HEK293T (cell line): ENCODE data around the gene DCHS2.

Source experiments
- CTCF ChIA-PET: fragments of 350-600 bp; formaldehyde crosslinking; extraction: SDS; loops from one replicate; lab custom pipeline; 2021; ENCODE audit warnings: antibody characterized with exemption, inconsistent platforms; lab: Yijun Ruan, JAX
- POLR2A ChIA-PET: fragments of 350-600 bp; formaldehyde crosslinking; extraction: SDS; loops from one replicate; lab custom pipeline; 2020; ENCODE audit warnings: antibody characterized with exemption, inconsistent platforms; lab: Yijun Ruan, JAX
- DNase-seq: peaks from one replicate; pipeline ENCODE4 v3.0.0; 2012; ENCODE audit warnings: mixed read lengths; ENCODE audit errors: extremely low spot score
- ARNT ChIP-seq: fragments of 450-650 bp; IDR thresholded peaks from 2 replicates; pipeline ENCODE4 v1.6.1; 2017; ENCODE audit warnings: mild to moderate bottlenecking
- BHLHE40 ChIP-seq: fragments of 450-650 bp; IDR thresholded peaks from 2 replicates; pipeline ENCODE4 v1.6.1; 2016; ENCODE audit warnings: mild to moderate bottlenecking, moderate library complexity, borderline replicate concordance
- CTBP1 ChIP-seq: fragments of 450-650 bp; IDR thresholded peaks from 2 replicates; pipeline ENCODE4 v1.6.1; 2016; ENCODE audit warnings: borderline replicate concordance
- ELF4 ChIP-seq: fragments of 450-650 bp; IDR thresholded peaks from 2 replicates; pipeline ENCODE4 v1.6.1; 2017; ENCODE audit warnings: antibody characterized with exemption
- FOXA1 ChIP-seq: fragments of 450-650 bp; IDR thresholded peaks from 2 replicates; pipeline ENCODE4 v1.6.1; 2016; ENCODE audit warnings: mild to moderate bottlenecking
- FOXK2 ChIP-seq: fragments of 450-650 bp; IDR thresholded peaks from 2 replicates; pipeline ENCODE4 v1.6.1; 2016; ENCODE audit warnings: mild to moderate bottlenecking
- FOXM1 ChIP-seq: fragments of 450-650 bp; IDR thresholded peaks from 2 replicates; pipeline ENCODE4 v1.6.1; 2017; ENCODE audit warnings: mild to moderate bottlenecking, borderline replicate concordance
- HDGF ChIP-seq: fragments of 450-650 bp; IDR thresholded peaks from 2 replicates; pipeline ENCODE4 v1.6.1; 2017; ENCODE audit warnings: antibody characterized with exemption, borderline replicate concordance
- L3MBTL2 ChIP-seq: fragments of 450-650 bp; conservative IDR thresholded peaks from 2 replicates; pipeline ENCODE4 v1.6.1; 2016; ENCODE audit warnings: mild to moderate bottlenecking
- LEF1 ChIP-seq: fragments of 450-650 bp; IDR thresholded peaks from 2 replicates; pipeline ENCODE4 v1.6.1; 2017; ENCODE audit warnings: mild to moderate bottlenecking, borderline replicate concordance
- NFRKB ChIP-seq: fragments of 450-650 bp; IDR thresholded peaks from 2 replicates; pipeline ENCODE4 v1.6.1; 2016; ENCODE audit warnings: mild to moderate bottlenecking, moderate library complexity
- SP1 ChIP-seq: fragments of 450-650 bp; IDR thresholded peaks from 2 replicates; pipeline ENCODE4 v1.6.1; 2017
- SUZ12 ChIP-seq: fragments of 450-650 bp; IDR thresholded peaks from 2 replicates; pipeline ENCODE4 v1.6.1; 2016; ENCODE audit warnings: mild to moderate bottlenecking
- TARDBP ChIP-seq: fragments of 450-650 bp; IDR thresholded peaks from 2 replicates; pipeline ENCODE4 v1.6.1; 2016
- ZNF384 ChIP-seq: fragments of 450-650 bp; IDR thresholded peaks from 2 replicates; pipeline ENCODE4 v1.6.1; 2016
- TF ChIP-seq, protein P1 (sequence below): fragments of 450-650 bp; IDR thresholded peaks from 2 replicates; pipeline ENCODE4 v1.6.1; 2016

Gene DCHS2

DNA sequence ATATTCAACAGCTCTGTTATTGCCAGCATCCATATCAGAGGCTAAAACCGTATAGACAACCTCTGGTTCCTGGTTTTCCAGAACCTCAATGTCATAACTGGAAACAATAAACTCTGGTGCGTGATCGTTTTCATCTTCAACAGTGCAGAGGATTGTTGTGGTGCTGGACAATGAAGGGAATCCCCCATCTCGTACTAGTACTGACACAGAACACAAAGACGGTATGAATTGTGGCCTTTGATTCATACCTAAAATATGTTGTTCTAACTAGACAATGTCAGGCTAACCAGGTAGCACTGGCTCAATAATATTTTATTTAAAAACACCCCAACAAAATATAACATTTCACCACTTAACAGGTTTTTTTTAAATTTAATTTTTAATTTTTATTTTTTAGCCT is 186.9 kb downstream of the DCHS2 start:
- TF ChIP-seq SUZ12, result no peak
- no peak for TF ChIP-seq BHLHE40
- TF ChIP-seq SP1, result no peak
- TF ChIP-seq CTBP1, result no peak
- no peak for TF ChIP-seq TARDBP
- TF ChIP-seq L3MBTL2, result no peak
- TF ChIP-seq FOXK2, result no peak
- TF ChIP-seq FOXM1, result no peak
- no peak for TF ChIP-seq HDGF
- TF ChIP-seq, protein P1, sequence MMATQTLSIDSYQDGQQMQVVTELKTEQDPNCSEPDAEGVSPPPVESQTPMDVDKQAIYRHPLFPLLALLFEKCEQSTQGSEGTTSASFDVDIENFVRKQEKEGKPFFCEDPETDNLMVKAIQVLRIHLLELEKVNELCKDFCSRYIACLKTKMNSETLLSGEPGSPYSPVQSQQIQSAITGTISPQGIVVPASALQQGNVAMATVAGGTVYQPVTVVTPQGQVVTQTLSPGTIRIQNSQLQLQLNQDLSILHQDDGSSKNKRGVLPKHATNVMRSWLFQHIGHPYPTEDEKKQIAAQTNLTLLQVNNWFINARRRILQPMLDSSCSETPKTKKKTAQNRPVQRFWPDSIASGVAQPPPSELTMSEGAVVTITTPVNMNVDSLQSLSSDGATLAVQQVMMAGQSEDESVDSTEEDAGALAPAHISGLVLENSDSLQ, result no peak
- no peak for TF ChIP-seq ARNT
- TF ChIP-seq FOXA1, result no peak
- no peak for TF ChIP-seq ZNF384
- no peak for TF ChIP-seq ELF4
- no peak for TF ChIP-seq LEF1
- no peak for TF ChIP-seq NFRKB

DNA sequence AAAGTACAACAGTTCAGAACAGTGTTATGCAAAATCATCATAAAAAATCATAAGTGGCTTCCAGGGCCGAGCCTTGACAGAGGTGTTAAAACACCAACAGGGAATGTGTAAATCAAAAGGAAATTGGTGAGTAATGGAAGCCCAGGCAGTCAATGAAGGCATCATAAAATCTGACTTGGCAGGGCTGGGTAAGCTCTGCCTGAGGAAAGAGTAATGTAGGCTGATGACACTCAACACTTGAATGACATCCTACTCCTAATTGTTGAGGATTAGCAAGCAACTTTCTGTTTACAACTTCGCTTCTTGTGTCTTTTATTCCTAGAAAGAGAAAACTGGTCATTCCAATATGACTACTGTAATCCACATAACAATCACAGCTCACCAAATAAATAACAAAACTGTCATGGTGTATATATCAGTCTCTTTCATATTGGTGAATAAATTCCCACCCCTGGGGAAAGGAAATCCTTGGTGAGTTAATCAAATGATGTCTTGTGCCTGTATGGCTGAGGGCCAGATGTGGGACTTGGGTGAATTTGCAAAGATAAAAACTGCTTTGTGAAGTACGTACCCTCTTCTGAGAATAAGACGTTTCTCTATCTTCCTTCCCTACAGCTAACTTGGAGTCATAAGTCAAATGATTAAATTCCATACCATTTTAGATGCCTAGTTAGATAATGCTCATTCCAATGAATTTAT is 196.8 kb downstream of the DCHS2 start:
- ChIA-PET POLR2A (no interaction called here), CTCF (no interaction called here)
- no peak for TF ChIP-seq BHLHE40
- no peak for TF ChIP-seq LEF1
- no peak for TF ChIP-seq HDGF
- TF ChIP-seq, protein P1, result no peak
- no peak for TF ChIP-seq TARDBP
- TF ChIP-seq FOXK2, result no peak
- no peak for TF ChIP-seq SUZ12
- TF ChIP-seq FOXA1, result no peak
- TF ChIP-seq FOXM1, result no peak
- no peak for TF ChIP-seq ZNF384
- no peak for TF ChIP-seq L3MBTL2
- TF ChIP-seq NFRKB, result no peak
- no peak for TF ChIP-seq ARNT
- TF ChIP-seq SP1, result no peak
- TF ChIP-seq CTBP1, result no peak
- no peak for TF ChIP-seq ELF4
- no peak for DNase-seq

More for the DNA sequence above, 186.9 kb downstream of the DCHS2 start:
- no peak for DNase-seq
- ChIA-PET POLR2A (no interaction called here), CTCF (no interaction called here)

DNA sequence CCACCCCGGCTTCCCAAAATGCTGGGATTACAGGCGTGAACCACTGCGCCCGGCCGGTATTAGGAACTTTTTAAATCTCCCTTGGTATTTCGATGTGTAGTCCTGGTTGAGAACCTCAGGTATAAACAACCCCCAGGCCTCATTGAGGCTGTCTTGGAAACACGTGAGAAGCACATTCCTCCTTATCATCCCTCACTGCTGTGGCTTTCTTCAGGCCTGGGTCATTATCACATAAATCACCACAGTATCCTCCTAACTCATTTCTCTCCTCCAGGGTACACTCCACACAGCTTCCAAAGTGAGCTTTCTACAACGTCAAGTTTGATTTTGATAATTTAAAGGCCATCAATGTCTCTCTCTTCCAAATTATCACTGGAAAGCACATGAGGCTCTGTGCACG is 198.2 kb downstream of the DCHS2 start:
- no peak for DNase-seq
- POLR2A ChIA-PET, result no interaction called here
- CTCF ChIA-PET, result no interaction called here
- no peak for TF ChIP-seq LEF1
- TF ChIP-seq ZNF384, result no peak
- no peak for TF ChIP-seq TARDBP
- TF ChIP-seq HDGF, result no peak
- no peak for TF ChIP-seq CTBP1
- no peak for TF ChIP-seq NFRKB
- TF ChIP-seq, protein P1, result no peak
- no peak for TF ChIP-seq FOXK2
- no peak for TF ChIP-seq SP1
- no peak for TF ChIP-seq FOXA1
- TF ChIP-seq ARNT, result no peak
- TF ChIP-seq ELF4, result no peak
- no peak for TF ChIP-seq SUZ12
- TF ChIP-seq BHLHE40, result no peak
- TF ChIP-seq FOXM1, result no peak
- TF ChIP-seq L3MBTL2, result no peak

DNA sequence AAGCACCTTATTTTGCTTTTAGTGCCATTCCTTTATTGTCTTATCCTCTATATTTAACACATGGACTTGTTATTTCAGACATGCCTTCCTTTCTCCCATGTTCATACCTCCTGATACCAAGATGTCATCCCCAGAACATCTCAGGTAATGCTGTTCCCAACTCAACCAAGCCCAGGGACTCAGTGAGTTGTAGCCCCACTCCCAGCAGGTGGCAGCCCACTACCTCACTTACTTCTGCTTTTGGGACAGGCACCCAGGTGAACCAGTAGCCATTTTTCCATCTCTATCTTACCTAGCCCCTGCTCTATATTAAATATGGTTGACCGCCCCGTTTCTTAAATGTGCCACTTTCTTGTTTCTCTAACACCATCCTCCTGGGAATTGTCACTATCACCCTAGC is 199.0 kb downstream of the DCHS2 start:
- POLR2A ChIA-PET, result no interaction called here
- TF ChIP-seq HDGF (no peak), NFRKB (no peak), LEF1 (no peak), FOXA1 (no peak), BHLHE40 (no peak), ELF4 (no peak), L3MBTL2 (no peak), FOXM1 (no peak), SP1 (no peak), ARNT (no peak), SUZ12 (no peak)
- TF ChIP-seq, protein P1, result no peak
- DNase-seq, result no peak
- CTCF ChIA-PET, result no interaction called here

DNA sequence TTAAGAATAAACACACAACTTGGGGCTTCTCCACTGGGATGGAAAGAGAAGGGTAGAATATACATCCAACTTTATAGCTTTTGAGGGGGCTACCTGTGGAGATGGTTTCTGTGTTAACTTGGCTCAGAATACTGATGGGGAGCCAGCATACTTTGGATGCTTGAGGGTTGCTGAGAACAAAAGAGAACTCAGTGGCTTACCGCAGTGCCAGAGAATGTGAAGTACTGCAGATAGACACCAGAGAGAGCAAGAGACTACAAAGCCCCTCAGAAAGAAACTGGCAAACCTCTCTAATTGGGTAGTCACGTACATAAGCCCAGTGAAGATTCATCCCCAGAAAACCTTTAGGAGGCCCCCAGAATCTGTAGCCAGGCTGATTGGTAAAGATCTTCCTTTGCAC is 214.4 kb downstream of the DCHS2 start:
- POLR2A ChIA-PET, result no interaction called here
- no peak for DNase-seq
- CTCF ChIA-PET, result no interaction called here
- TF ChIP-seq SP1, result no peak
- TF ChIP-seq FOXK2, result no peak
- TF ChIP-seq NFRKB, result no peak
- no peak for TF ChIP-seq BHLHE40
- TF ChIP-seq ARNT, result no peak
- TF ChIP-seq, protein P1, result no peak
- no peak for TF ChIP-seq ZNF384
- TF ChIP-seq TARDBP, result no peak
- no peak for TF ChIP-seq FOXM1
- TF ChIP-seq CTBP1, result no peak
- no peak for TF ChIP-seq SUZ12
- no peak for TF ChIP-seq HDGF
- TF ChIP-seq LEF1, result no peak
- no peak for TF ChIP-seq L3MBTL2
- no peak for TF ChIP-seq FOXA1
- no peak for TF ChIP-seq ELF4
